Measurements from ENCODE around the gene GFOD2.
"Not testable (repeated sequence)": the region's sequence is repeated elsewhere in the genome, so short reads cannot be mapped to it uniquely, and the experiment has no call there.

The GFOD2 gene

DNA sequence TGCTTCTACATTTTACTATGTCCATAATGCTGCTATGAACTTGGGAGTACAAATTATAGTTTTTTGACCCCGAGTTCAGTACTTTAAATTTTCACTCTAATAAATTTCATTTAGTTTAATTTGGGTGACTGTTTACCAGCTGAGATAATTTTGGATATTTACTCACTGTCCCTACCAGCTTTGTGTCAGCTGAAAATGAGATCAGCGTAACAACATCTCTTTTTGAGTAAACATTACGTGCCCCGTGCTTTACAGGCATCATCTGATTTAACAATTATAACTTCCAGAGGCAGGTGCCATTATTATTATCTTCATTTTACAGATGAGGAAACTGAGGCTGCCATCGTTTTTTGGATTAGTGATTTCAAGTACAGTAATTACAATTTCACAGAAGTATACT is 15.0 kb downstream of the GFOD2 start:
- DNase-seq (ENCODE audit: insufficient read length, low spot score) (no peak), FAIRE-seq (no peak)
- no peak for TF ChIP-seq POLR2A (IDR thresholded peaks at IDR 0.05; ENCODE audit: low read depth, low read length)

- TF ChIP-seq POLR2A (IDR thresholded peaks at IDR 0.05; ENCODE audit: low read depth, low read length): no peak
- DNase-seq (ENCODE audit: insufficient read length, low spot score) (no peak), FAIRE-seq (no peak)
Measured at GRCh38 chr16:67703626-67704025, 15.5 kb downstream of the GFOD2 start.

GRCh38 chr16:67702130-67702529 is 17.0 kb downstream of the GFOD2 start:
- TF ChIP-seq POLR2A (IDR thresholded peaks at IDR 0.05; ENCODE audit: low read depth, low read length): no peak
- DNase-seq (ENCODE audit: insufficient read length, low spot score) (no peak), FAIRE-seq (no peak)

- FAIRE-seq: no peak
- no peak for DNase-seq (ENCODE audit: insufficient read length, low spot score)
- no peak for TF ChIP-seq POLR2A (IDR thresholded peaks at IDR 0.05; ENCODE audit: low read depth, low read length)
Measured at GRCh38 chr16:67701420-67701819, 17.7 kb downstream of the GFOD2 start.

- DNase-seq (ENCODE audit: insufficient read length, low spot score) (no peak), FAIRE-seq (no peak)
- TF ChIP-seq POLR2A (IDR thresholded peaks at IDR 0.05; ENCODE audit: low read depth, low read length): no peak
Measured at GRCh38 chr16:67699265-67699664, 19.9 kb downstream of the GFOD2 start.

- no peak for DNase-seq (ENCODE audit: insufficient read length, low spot score)
- TF ChIP-seq POLR2A (IDR thresholded peaks at IDR 0.05; ENCODE audit: low read depth, low read length): no peak
- FAIRE-seq: no peak
Measured at GRCh38 chr16:67697422-67698185, 21.5 kb downstream of the GFOD2 start.

GRCh38 chr16:67694611-67695010 is 24.5 kb downstream of the GFOD2 start:
- FAIRE-seq: no peak
- TF ChIP-seq POLR2A (IDR thresholded peaks at IDR 0.05; ENCODE audit: low read depth, low read length): no peak
- no peak for DNase-seq (ENCODE audit: insufficient read length, low spot score)

DNA sequence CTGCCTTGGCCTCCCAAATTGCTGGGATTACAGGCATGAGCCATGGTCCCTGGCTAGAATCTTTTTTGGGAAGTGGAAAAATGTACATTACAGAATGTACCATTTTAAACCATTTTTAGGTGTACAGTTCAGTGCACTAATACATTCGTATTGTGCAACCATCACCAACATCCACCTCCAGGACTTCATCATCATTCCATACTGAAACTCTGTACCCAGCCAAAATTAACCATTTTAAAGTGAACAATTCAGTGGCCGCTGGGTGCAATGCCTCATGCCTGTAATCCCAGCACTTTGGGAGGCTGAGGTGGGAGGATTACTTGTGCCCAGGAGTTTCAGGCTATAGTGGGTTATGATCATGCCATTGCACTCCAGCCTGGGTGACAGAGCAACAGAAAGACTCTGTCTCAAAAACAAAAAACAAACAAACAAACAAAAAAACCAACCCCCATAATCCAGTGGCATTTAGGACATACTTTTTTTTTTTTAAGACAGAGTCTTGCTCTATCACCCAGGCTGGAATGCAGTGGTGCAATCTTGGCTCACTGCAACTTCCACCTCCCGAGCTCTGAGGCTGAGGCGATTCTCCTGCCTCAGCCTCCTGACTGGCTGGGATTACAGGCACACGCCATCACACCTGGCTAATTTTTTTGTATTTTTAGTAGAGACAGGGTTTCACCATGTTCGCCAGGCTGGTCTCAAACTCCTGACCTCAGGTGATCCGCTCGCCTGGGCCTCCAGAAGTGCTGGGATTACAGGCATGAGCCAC is 25.4 kb downstream of the GFOD2 start:
- not testable (repeated sequence) for FAIRE-seq; DNase-seq (ENCODE audit: insufficient read length, low spot score)

- FAIRE-seq (no peak), DNase-seq (ENCODE audit: insufficient read length, low spot score) (no peak)
- TF ChIP-seq POLR2A (IDR thresholded peaks at IDR 0.05; ENCODE audit: low read depth, low read length): no peak
Measured at GRCh38 chr16:67685388-67686112, 33.6 kb downstream of the GFOD2 start.

DNA sequence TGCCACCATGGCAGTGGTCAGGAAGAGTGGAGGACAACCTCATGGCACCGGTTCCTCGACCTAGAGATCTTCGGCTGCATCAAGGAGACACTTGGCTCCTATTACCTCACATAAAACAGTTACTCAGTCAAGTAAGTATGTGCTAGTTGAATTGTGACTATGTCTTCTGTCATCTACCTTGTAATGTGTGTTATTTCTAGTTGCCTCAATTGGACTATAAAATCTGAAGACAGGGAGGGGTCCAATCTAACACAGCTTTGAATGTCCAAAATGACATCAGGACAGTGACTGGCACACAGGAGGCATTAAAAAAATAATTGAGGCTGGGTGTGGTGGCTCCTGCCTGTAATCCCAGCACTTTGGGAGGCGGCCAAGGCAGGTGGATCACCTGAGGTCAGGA is 35.3 kb downstream of the GFOD2 start:
- TF ChIP-seq POLR2A (IDR thresholded peaks at IDR 0.05; ENCODE audit: low read depth, low read length): no peak
- DNase-seq (ENCODE audit: insufficient read length, low spot score): no peak
- no peak for FAIRE-seq

GRCh38 chr16:67679935-67680897 is 38.9 kb downstream of the GFOD2 start:
- no peak for FAIRE-seq
- TF ChIP-seq POLR2A (IDR thresholded peaks at IDR 0.05; ENCODE audit: low read depth, low read length): no peak
- no peak for DNase-seq (ENCODE audit: insufficient read length, low spot score)

DNA sequence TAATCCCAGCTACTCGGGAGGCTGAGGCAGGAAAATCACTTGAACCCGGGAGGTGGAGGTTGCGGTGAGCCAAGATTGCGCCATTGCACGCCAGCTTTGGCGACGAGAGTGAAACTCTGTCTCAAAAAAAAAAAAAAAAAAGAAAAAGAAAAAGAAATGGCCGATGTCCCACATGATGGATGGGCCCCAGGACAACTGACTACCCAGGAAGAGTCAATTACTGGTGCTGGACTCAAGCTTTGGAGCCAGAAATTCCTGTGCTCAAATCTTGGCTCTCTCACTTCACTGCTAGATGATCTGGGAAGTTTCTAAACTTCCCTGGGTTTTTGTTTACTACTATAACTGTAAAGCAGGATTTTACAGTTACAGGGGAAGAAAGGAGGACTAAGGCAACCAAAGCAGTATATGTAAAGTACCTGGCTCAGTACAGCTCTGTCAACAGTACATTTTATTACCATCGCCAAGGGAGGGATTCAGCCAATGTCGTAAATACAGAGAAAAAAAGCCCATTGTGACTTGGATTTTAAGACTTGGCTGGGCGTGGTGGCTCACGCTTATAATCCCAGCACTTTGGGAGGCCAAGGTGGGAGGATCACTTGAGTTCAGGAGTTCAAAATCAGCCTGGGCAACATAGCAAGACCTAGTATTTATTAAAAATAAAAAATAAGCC is 40.6 kb downstream of the GFOD2 start:
- no peak for FAIRE-seq

DNA sequence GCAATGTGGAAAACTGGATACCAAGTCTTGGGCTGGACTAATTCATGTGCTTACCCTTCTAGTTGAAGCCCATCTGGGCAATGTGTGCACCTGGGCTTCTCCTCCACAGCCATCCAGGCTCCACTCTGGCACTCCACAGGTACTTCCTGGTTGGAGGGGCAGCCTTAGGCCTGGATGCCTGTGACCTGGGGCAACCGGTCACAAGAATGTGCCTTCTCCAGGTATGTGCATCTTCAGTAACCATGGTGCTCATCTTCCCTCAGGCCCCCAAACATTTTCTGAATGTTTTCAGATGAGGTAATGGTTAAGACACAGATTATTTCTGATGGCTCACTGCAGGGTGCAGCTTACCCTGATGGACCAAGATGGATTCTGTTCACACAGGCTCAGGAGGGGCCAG is 41.4 kb downstream of the GFOD2 start:
- DNase-seq (ENCODE audit: insufficient read length, low spot score) (no peak), FAIRE-seq (no peak)
- TF ChIP-seq POLR2A (IDR thresholded peaks at IDR 0.05; ENCODE audit: low read depth, low read length): no peak

More for the DNA sequence above, 40.6 kb downstream of the GFOD2 start:
- no peak for DNase-seq (ENCODE audit: insufficient read length, low spot score)
- no peak for TF ChIP-seq POLR2A (IDR thresholded peaks at IDR 0.05; ENCODE audit: low read depth, low read length)
